HG02642 (cell line): ENCODE data around the gene WDR55.
A peak's percentile ranks its signal among the peaks of the same experiment; 100 is the strongest.
"Not testable (repeated sequence)": the region's sequence is repeated elsewhere in the genome, so short reads cannot be mapped to it uniquely, and the experiment has no call there.

Experiments
- ATAC-seq: cut with Tn5 transposase; IDR thresholded peaks from one replicate; pipeline ENCODE4 v1.9.1; 2021; ENCODE audit warnings: mild to moderate bottlenecking; ENCODE audit not compliant: unreplicated experiment, poor library complexity

The WDR55 gene

GRCh38 chr5:140664359-140665119, at the start of gene WDR55:
Gene WDR55, plus strand, starts transcription at chr5:140664904. Its CDS starts 9 bp downstream, at chr5:140664913.
- ATAC-seq, result peak; percentile 97

DNA sequence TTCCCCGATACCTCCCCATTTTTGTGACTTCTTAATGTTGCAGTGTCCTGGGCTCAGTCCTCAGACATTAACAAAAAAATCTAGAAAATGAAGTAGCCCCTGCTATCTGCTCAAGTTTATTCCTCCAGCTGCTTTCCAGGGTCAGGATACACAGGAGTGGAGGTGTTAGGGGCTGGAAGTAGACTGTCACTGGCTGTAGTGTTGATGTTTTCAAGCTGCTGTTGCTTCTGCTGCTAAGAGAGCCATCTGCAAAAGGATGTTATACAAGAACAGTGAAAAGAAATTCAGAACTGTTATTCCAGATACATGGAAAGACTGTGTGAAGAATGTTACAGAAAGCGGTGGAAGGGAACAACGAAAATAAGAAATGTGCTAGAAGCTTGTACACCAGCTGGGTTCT, 42.4 kb upstream of the WDR55 start:
- no peak for ATAC-seq

DNA sequence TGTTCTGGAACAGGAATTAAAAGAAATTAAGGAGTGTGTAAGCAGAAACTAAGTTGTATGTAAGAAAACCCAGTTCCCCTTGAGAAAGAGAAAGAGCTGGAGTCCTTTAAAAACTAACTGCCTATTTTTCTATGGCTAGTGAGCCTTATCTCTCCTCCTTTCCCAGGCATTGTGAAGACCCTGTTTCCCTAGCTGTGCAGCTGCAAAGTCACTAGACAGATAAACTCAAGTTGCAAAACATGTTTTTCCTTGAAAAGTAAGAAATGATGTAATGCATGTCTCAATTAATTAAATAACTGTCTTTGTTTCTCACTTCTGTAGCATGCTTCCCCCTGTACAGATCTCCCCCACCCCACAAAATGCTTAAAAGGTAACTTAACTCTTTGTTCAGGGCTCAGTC, 41.6 kb upstream of the WDR55 start:
- ATAC-seq, result not testable (repeated sequence)

DNA sequence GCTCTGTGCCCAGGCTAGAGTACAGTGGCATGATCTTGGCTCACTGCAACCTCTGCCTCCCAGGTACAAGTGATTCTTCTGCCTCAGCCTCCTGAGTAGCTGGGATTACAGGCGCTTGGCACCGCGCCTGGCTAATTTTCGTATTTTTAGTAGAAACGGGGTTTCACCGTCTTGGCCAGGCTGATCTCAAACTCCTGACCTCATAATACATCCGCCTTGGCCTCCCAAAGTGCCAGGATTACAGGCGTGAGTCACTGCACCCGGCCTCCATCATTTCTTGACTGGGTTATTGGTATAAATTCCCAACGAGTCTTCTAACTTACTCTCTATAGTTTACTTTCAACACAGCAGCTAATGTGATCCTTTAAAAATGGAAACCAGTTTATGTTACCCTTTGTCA, 39.8 kb upstream of the WDR55 start:
- not testable (repeated sequence) for ATAC-seq

GRCh38 chr5:140627972-140628371, 36.7 kb upstream of the WDR55 start:
- ATAC-seq, result no peak

GRCh38 chr5:140628711-140629110, 36.0 kb upstream of the WDR55 start:
- ATAC-seq, result no peak

DNA sequence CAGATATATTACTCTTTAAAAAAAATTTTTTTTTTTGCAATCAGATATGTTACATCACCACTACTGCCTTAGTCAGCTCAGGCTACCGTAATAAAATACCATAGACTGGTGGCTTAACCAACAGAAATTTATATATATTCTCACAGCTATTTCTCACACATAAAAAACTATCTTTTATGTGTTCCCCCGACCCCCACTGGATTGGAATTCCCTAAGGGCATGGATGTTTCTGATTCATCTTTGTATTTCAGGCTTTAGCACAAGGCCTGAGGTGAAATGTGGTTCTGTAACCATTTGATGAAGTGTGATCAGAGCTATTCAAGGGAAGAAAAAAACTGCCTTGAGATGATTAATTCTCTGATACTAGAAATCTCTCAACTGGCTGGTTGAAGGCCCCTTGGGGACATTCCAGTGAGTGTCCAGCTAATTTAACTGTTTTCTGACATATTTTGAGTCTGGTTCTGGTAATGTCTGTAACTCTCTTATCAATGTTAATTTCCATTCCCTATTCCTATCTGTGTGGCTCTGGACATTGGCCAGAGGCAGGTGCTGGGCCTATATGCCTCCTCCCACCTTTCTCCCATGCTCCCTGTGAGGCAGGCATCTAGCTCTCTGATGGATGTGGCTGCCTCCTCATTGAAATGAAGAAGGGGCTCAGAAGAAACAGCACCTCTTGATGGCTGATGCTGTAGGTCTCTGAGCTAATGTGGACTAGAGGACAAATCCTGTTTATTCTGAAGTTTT, 34.2 kb upstream of the WDR55 start:
- no peak for ATAC-seq

GRCh38 chr5:140631036-140631417, 33.7 kb upstream of the WDR55 start:
- ATAC-seq, result no peak

- peak; percentile 56 for ATAC-seq
Observed at GRCh38 chr5:140631831-140632365, 32.8 kb upstream of the WDR55 start.

- ATAC-seq, result peak; percentile 67
Observed at GRCh38 chr5:140632366-140633020, 32.2 kb upstream of the WDR55 start.

DNA sequence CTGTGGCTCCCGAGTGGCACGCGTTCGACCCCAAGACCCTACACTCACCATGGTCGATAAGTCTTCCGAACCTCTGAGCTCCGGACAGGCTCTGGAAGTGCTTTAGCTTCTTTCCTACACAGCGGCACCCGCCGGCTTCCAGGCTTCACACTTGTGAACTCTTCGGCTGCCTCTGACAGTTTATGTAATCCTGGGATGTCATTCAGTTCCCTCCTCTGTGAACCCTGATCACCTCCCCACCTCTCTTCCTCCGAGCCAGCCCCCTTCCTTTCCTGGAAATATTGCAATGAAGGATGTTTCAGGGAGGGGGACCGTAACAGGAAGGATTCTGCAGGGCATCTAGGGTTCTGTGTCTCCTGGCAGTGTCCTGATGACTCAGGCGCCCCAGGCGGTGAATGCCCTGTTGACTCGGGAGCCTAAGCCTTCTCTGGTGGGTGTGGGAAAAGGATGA, 31.7 kb upstream of the WDR55 start, which contains the start of gene CD14:
Gene CD14 (minus strand): TSS at position 155 of the 451 bp plus-strand sequence. CDS start 104 bp downstream, at position 51.
- peak; percentile 1 for ATAC-seq

DNA sequence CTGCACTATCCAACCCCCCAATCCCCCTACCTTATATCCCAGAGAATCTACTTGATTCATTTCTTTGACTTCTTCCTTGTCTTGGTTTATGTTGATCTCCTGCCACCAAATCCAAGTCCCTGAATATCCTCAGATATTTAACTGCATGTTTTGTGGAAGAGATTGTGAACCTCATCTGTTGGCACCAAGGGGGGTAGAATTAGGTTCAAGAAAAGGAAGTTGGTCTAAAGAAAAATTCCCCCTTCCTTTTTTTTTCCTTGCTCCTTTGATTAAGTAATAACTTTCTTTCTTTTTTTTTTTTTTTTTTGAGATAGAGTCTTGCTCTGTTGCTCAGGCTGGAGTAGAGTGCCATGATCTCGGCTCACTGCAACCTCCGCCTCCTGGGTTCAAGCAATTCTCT, 31.2 kb upstream of the WDR55 start:
- ATAC-seq, result no peak

- no peak for ATAC-seq
Observed at GRCh38 chr5:140634103-140634502, 30.6 kb upstream of the WDR55 start.

DNA sequence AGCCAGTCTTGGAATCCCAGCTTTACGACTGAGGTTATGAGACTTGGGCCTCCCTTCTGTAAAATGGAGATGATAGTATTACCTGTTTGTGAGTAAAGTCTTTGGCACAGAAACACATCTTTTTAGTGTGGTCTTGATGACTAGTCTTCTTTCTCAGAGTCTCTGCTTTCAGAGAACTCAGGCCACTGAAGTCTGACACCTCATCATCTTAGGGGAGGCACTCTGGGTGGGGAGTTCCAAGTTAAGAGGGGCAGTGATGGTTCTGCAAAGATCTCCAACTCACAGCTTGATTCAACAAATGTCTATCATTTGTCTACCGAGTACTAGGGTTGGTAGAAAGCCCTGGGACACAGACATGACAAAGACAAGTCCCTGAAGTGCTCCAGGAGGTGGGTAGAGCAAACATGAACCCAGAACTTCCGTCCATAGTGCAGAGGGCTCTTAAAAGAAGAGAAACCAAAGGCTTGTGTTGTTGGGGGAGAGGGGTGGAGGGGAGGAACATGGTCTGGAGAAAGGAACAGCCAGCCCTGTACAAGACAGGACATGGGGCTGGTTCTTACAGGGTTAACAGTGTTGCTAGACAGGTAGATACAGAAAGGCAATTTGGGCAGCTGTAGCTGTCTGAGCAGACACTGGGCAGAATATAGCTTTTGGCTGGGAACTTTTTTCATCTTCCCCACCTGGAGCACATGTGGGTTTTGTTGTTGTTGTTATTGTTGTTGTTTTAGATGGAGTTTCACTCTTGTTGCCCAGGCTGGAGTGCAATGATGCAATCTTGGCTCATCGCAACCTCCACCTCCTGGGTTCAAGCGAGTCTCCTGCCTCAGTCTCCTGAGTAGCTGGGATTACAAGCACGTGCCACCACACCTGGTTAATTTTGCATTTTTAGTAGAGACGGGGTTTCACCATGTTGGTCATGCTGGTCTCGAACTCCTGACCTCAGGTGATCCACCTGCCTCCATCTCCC, 29.1 kb upstream of the WDR55 start:
- ATAC-seq, result no peak

DNA sequence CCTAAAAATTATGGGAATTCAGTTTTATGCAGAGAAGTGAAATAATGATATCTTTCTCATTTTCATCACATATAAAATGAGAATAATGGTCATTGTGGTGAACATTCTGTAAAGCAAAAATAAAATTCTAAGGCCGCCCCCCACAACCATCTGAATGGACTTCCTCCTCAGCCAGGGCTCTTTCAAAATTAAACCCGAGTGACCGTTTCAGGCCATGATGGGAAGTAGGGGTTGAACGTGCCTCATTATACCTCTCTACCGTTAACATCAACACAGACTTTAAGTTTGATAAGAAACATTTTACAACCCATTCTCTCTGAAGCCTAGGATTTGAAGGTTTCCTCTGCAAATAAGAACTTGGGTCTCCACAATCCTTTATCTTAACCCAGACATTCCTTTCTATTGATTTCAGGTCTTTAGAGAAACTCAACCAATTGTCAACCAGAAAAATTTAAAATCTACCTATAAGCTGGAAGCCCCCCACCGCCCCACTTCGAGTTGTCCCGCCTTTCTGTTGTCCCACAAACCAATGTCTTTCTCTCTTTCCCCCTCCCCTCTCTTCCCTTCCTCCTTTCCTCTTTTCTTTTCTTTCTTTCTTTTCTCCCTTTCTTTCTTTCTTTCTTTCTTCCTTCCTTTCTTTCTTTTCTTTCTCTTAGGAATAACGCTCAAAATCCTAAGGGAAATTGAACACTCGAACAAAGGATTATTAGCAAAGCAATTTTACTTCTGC, 27.2 kb upstream of the WDR55 start:
- ATAC-seq, result no peak

- ATAC-seq, result not testable (repeated sequence)
Observed at GRCh38 chr5:140638898-140639147, 25.9 kb upstream of the WDR55 start.

DNA sequence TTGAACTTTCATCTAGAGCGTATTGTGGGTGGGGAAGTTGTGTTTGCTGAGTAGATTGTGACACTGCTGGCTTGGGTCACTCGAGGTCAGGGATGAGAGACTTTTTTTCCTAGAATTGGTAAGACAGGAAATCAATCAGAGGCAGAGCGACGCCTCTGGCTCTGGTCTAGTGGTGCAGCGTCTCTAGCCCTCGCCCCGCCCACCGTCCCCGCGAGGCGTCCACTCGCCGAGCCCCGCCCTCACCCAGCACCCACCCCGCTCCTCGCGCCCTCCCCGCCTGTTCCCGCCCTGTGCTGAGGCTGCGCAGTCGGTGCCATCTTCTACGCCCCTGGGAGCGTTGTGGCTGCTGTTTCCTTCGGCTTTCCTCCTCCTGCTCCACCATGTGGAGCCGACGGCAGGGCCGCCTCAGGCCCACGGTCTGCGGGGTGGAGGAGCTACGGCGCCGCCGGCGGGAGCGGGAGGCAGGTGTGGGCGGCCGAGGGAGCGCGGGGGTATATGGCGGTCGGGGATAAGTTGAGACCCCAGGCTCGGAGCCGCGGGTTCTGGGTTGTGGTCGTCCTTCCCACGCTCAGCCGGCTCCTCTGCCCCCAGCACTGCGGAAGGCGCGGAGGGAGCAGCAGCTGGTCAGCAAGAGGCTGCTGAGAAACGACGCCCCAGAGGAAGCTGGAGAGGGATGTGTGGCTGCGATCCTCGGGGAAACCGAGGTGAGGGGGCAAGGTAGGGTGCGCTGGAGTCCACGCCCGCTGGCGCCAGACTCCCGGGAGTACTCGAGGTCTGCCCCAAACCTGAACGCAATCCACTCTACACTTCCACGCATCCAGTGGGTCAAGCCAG, 25.3 kb upstream of the WDR55 start, which contains the start of gene TMCO6:
Gene TMCO6 (plus strand): TSS at position 304 of the 834 bp plus-strand sequence. CDS start 77 bp downstream, at position 381.
- ATAC-seq, result peak; percentile 95

GRCh38 chr5:140641716-140642115, 23.0 kb upstream of the WDR55 start:
- ATAC-seq, result no peak
